ENCODE results near the gene STAP2. TPM values are rescaled to one million over a fixed set of nuclear protein-coding genes. Genes with fewer than 3 reads are reported as not detected.
A peak's percentile ranks its signal among the peaks of the same experiment; 100 is the strongest.
"Not testable (repeated sequence)": the region's sequence is repeated elsewhere in the genome, so short reads cannot be mapped to it uniquely, and the experiment has no call there.

Gene STAP2
- total RNA-seq, 1 donor from 2014 or later: 14.2 TPM

DNA sequence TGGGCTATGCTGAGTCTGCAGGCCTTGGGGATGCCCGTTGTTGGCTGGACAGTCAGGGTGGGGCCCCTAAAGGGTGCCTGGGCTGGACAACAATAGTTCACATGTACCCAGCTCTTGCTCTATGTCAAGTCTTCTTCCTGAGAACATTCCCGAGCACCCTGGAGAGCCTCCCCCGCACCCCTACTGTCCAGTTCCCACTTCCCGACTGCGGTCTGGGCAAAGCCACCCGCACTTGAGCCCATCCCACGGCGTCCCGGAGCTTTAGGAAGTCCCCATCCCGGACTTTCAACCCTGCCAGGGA, 3.6 kb upstream of the STAP2 start:
- Mint-ChIP-seq H3K9me3 (no peaks in the 10 kb centered on the region), H3K36me3 (ENCODE audit: low read depth) (peaks cover 8% of the 10 kb centered on the region)
- intact Hi-C loops (cut with micrococcal nuclease): loop anchor here (1.0 to 5.0 kb wide), 4 partner anchors 14 to 380 kb away; partner anchors contain the start of genes CHAF1A, DPP9 and YJU2

DNA sequence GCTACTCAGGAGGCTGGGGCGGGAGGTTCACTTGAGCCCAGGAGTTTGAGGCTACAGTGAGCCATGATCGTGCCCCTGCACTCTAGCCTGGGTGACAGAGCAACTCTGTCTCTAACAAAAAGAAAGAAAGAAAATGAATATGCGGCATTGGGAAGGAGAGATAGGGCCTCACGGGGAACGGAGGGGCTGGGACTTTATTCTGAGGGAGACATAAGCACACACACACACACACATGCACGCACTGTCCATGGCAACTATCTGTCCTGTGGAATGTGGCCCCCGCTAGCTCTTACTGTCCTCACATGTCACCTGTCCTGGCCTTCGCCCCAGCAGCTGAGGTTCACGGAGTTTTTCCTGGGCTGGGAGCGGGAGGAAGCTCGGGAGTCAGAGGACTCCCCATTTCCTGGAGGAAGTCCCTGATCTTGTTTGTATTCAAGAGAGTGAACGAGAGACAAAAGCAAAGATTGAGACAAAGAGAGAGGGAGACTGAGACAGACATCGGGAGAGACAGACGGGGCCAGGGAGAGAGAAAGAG, 654 bp downstream of the STAP2 start:
- H3K36me3 Mint-ChIP-seq (ENCODE audit: low read depth): peaks cover 16% of the 10 kb centered on the region
- peak overlapping the region; percentile 89 for H3K4me3 Mint-ChIP-seq
- H3K27ac Mint-ChIP-seq: peak overlapping the region; percentile 90
- peaks cover 24% of the 10 kb centered on the region for H3K4me1 Mint-ChIP-seq
- peaks cover 15% of the 10 kb centered on the region for H3K9me3 Mint-ChIP-seq
- intact Hi-C loops (cut with micrococcal nuclease): no loop called here
- peak; percentile 71 for DNase-seq
- H3K27me3 Mint-ChIP-seq: no peaks in the 10 kb centered on the region

More for the DNA sequence above, 3.6 kb upstream of the STAP2 start:
- Mint-ChIP-seq H3K4me1 (peaks cover 21% of the 10 kb centered on the region), H3K27ac (peak overlapping the region; percentile 95), H3K4me3 (peak overlapping the region; percentile 93), H3K27me3 (no peaks in the 10 kb centered on the region)
- DNase-seq: no peak

DNA sequence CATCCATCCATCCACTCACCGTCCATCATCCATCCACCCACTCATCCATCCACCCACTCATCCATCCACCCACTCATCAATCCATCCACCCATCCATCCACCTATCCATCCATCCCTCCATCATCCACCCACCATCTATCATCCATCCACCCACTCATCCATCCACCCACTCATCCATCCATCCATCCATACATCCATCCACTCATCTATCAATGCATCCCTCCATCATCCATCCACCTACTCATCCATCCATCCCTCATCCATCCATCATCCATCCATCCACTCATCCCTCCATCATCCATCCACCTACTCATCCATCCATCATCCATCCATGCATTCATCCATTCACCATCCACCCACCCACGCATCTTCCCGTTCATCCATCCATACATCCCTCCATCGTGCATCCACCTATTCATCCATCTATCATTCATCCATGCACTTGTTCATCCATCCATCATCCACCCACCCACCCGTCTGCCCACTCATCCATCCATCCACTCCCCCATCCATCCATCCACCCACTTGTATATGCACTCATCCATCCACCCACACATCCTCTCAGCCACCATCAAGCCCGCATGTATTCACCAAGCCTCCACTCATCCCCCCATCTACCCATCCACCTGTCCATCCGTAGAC, 3.6 kb downstream of the STAP2 start:
- Mint-ChIP-seq H3K9me3 (peaks cover 15% of the 10 kb centered on the region), H3K4me3 (no peak overlapping the region), H3K36me3 (ENCODE audit: low read depth) (peaks cover 16% of the 10 kb centered on the region), H3K4me1 (peaks cover 19% of the 10 kb centered on the region), H3K27me3 (no peaks in the 10 kb centered on the region), H3K27ac (no peak overlapping the region)
- no peak for DNase-seq
- intact Hi-C loops (cut with micrococcal nuclease): no loop called here

DNA sequence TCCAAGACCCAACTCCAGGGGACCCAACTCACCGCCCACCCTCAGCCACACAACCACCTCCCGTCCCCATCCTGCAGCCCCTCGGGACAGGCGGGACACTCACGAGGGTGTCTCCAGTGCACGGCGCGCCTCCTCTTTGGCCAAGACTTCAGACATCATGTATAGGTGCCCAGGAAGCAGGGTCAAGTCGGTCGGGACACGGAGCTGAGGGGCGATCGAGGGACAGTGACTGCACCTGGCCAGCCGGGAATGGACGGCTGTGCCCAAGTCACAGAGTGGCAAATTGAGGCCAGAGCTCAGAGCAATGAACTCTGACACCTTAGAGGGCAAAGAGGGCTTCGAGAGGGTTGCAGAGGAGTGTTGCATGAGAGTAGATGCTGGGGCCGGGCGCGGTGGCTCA, 8.8 kb downstream of the STAP2 start:
- H3K27ac Mint-ChIP-seq: peak overlapping the region; percentile 34

DNA sequence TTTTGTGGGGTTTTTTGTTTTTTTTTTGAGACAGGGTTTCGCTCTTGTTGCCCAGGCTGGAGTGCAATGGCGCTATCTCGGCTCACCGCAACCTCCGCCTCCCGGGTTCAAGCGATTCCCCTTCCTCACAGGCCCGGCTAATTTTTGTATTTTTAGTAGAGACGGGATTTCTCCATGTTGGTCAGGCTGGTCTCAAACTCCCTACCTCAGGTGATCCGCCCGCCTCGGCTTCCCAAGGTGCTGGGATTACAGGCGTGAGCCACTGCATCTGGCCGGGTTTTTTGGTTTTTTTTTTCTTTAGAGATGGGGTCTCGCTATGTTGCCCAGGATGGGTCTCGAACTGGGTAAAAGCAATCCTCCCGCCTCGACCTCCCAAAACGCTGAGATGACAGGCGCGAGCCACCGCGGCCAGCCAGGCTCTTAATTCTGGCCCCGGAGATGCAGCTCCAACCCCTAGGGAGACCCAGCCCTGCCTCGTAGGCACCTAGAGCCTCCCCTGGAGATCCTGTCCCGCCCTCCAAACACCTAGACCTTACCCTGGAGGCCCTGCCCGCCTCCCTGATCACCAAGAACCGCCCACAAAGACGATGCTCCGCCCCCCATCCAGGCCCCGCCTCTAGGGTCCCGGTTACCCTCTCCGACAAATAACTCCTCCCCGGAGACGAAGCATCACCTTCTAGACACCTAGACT, 9.5 kb downstream of the STAP2 start:
- DNase-seq: peak; percentile 77
- Mint-ChIP-seq H3K4me1 (peaks cover 26% of the 10 kb centered on the region), H3K36me3 (ENCODE audit: low read depth) (peaks cover 15% of the 10 kb centered on the region), H3K4me3 (peak overlapping the region; percentile 90), H3K27ac (peak overlapping the region; percentile 93)
- H3K27me3 Mint-ChIP-seq, H3K9me3 Mint-ChIP-seq: not testable (repeated sequence)
- intact Hi-C loops (cut with micrococcal nuclease): loop anchor here (1.0 kb wide), 2 partner anchors 13 to 82 kb away; partner anchors contain the start of gene YJU2

More for the DNA sequence above, 8.8 kb downstream of the STAP2 start:
- Mint-ChIP-seq H3K4me1 (peaks cover 26% of the 10 kb centered on the region), H3K9me3 (peaks cover 8% of the 10 kb centered on the region), H3K36me3 (ENCODE audit: low read depth) (peaks cover 22% of the 10 kb centered on the region), H3K4me3 (peak overlapping the region; percentile 55), H3K27me3 (peaks cover 6% of the 10 kb centered on the region)
- intact Hi-C loops (cut with micrococcal nuclease): no loop called here
- DNase-seq: no peak

DNA sequence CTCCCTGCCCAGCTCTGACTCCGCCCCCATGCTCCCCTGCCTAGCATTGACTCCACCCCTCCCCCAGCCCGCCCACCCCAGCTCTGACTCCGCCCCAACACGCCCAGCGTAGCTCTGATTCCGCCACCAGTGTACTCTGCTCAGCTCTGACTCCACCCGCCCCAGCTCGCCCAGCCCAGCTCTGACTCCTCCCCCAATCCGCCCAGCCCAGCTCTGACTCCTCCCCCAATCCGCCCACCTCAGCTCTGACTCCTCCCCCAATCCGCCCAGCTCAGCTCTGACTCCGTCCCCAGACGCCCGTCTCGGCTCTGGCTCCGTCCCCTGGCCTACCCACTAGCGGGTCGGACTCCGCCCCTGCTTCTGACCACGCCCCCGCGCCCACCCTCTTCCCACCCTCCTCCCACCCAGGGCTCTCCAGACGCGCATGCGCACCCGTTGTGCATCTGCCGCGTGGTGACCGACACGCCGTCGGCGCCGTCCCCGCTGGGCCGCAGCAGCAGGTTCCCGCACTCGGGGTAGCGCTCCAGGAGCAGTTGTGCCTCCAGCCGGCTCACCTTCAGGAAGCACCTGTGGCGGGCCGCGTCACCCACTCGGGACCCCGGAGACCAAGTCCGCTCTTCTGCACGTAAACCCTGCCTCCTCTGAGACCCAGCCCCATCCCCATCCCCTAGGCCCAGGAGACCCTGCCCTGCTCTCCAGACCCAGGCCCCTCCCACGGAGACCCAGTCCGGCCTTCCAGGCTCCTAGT, 10.2 kb downstream of the STAP2 start:
- Mint-ChIP-seq H3K27ac (peak overlapping the region; percentile 93), H3K4me1 (peaks cover 26% of the 10 kb centered on the region), H3K36me3 (ENCODE audit: low read depth) (peaks cover 15% of the 10 kb centered on the region)

DNA sequence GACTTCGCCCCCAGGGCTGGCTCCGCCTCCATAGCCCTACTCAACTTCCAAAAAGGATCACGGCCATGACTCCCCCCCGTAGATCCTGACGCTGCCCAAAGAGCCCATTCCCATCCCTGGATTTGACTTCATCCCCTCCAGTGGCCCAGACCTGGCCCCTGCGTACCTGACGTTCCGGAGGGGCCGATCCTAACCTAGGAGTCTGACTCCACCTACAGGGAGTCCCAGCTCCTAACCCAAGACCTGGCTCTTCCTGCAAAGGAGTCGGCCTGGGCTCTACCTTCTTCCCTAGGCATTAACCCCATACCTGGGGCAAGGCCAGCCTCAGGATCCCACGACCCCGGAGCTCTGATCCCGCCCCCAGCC, 10.8 kb downstream of the STAP2 start:
- peaks cover 26% of the 10 kb centered on the region for H3K4me1 Mint-ChIP-seq
- DNase-seq: no peak
- H3K27ac Mint-ChIP-seq: peak overlapping the region; percentile 93
- H3K36me3 Mint-ChIP-seq (ENCODE audit: low read depth): peaks cover 15% of the 10 kb centered on the region
- peaks cover 6% of the 10 kb centered on the region for H3K27me3 Mint-ChIP-seq
- peak overlapping the region; percentile 90 for H3K4me3 Mint-ChIP-seq
- H3K9me3 Mint-ChIP-seq: no peaks in the 10 kb centered on the region
- intact Hi-C loops (cut with micrococcal nuclease): loop anchor here (1.0 to 2.0 kb wide), 3 partner anchors 14 to 81 kb away; partner anchors contain the start of genes FSD1 and YJU2

More for the DNA sequence above, 10.2 kb downstream of the STAP2 start:
- intact Hi-C loops (cut with micrococcal nuclease): loop anchor here (1.0 kb wide), 2 partner anchors 14 to 81 kb away; partner anchors contain the start of gene YJU2
- peaks cover 6% of the 10 kb centered on the region for H3K27me3 Mint-ChIP-seq
- peak; percentile 96 for DNase-seq
- H3K9me3 Mint-ChIP-seq: no peaks in the 10 kb centered on the region
- H3K4me3 Mint-ChIP-seq: peak overlapping the region; percentile 90

DNA sequence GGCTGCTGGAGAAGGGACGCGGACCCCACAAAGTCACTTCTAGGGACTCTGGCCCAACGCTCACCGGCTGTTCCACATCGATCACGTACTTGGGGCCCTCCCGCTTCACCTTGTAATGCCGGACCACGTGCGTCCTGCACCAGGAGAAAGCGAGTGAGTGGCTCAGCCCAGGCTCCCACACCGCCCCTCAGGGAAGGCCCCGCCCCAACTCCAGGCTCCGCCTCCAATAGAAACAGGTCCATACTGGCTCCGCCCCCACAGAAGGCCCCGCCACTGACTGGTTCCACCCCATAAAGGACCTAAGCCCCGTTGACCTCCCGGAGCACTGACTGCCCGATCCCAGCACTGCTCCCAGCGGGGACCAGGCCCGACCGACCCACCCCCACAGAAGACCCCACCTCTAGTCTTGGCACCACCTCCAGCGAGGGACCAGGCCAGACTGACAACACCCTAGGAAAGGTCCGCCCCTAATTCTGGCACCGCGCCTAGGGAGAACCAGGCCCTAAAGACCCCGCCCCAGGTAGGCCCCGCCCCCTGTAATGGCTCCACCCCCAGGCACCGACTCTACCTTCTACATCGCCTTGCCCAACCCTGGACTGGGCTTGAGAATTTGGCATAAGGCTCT, 11.3 kb downstream of the STAP2 start:
- Mint-ChIP-seq H3K36me3 (ENCODE audit: low read depth) (peaks cover 15% of the 10 kb centered on the region), H3K9me3 (no peaks in the 10 kb centered on the region), H3K27ac (peak overlapping the region; percentile 58), H3K4me1 (peaks cover 26% of the 10 kb centered on the region), H3K27me3 (peaks cover 6% of the 10 kb centered on the region), H3K4me3 (peak overlapping the region; percentile 90)
- DNase-seq: peak; percentile 93
- intact Hi-C loops (cut with micrococcal nuclease): loop anchor here (2.0 kb wide), 1 partner anchor 23 kb away; the partner anchor contains the start of gene FSD1

DNA sequence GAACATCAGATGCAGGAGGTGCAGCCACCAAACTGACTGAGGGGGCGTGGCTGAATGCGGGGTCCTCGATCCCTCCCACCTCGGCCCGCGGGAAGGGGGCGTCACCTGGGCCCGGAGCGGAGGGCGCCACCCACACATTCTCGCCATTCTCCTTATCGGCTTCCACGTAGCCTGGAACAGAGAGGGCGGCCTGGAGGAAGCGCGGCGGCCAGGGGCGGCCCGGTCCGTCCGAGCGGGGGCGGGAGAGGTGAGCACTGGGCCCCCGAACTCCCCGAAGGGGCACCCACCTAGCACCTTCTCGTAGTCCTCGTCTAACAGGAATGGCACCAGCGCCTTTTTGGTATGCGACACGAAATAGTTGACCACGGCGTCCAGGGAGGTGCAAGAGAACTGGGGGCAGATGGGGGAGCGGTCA, 11.8 kb downstream of the STAP2 start:
- DNase-seq: peak; percentile 70
- Mint-ChIP-seq H3K9me3 (no peaks in the 10 kb centered on the region), H3K27me3 (peaks cover 6% of the 10 kb centered on the region), H3K36me3 (ENCODE audit: low read depth) (peaks cover 15% of the 10 kb centered on the region), H3K27ac (no peak overlapping the region), H3K4me3 (peak overlapping the region; percentile 90), H3K4me1 (peaks cover 26% of the 10 kb centered on the region)
- intact Hi-C loops (cut with micrococcal nuclease): loop anchor here (2.0 kb wide), 1 partner anchor 22 kb away; the partner anchor contains the start of gene FSD1

DNA sequence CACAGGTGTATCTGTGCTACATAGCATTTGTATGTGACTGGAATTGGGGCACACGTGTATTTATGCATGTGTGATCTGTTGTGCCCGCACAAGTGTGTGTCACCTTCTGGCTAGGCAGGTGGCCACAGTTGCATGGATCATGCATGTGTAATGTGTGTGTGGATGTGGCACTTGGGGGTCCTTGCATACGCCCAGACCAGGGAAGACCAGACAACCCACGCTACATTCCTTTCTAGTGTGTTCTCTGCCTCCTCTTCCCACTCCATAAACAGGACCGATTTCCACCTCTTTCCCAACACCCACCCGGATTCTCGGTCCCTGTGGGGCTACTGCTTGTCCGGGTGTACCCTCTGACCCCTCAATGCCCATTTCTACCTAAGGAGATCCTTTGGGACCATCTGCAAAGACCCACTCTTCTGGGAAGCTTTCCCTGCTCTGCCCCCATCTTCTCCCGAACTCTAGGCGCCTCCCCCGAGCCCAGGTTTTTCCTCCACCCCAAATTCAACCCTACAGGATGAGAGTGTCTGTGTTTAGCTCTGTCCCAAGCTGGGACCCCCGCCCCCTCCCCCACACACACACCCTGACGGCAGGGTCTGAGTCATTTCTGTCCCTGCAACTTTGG, 12.3 kb downstream of the STAP2 start:
- peaks cover 26% of the 10 kb centered on the region for H3K4me1 Mint-ChIP-seq
- H3K27ac Mint-ChIP-seq: peak overlapping the region; percentile 29
- H3K27me3 Mint-ChIP-seq: peaks cover 6% of the 10 kb centered on the region
- peak overlapping the region; percentile 63 for H3K4me3 Mint-ChIP-seq
- peaks cover 15% of the 10 kb centered on the region for H3K36me3 Mint-ChIP-seq (ENCODE audit: low read depth)
- intact Hi-C loops (cut with micrococcal nuclease): loop anchor here (2.0 kb wide), 1 partner anchor 22 kb away; the partner anchor contains the start of gene FSD1
- H3K9me3 Mint-ChIP-seq: no peaks in the 10 kb centered on the region
- DNase-seq: no peak

DNA sequence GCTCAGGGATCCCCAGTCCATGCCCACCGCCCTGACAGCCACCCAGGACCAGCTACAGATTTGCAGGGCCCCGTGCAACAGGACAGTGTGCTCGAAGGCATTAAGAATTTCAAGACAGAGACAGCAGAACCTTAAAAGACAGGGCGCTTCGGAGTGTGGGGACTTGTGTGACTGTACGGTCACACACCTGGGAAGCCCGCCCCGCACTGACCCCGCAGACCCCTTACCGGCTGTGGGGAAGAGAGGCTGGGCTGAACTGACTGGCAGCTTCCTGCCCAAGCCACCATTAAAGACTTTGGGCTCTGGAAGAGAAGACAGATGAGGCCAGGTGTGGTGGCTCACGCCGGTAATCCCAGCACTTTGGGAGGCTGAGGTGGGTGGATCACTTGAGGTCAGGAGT, 14.4 kb downstream of the STAP2 start:
- Mint-ChIP-seq H3K27ac (no peak overlapping the region), H3K27me3 (peaks cover 6% of the 10 kb centered on the region), H3K9me3 (peaks cover 17% of the 10 kb centered on the region), H3K36me3 (ENCODE audit: low read depth) (peaks cover 15% of the 10 kb centered on the region), H3K4me3 (no peak overlapping the region), H3K4me1 (peaks cover 21% of the 10 kb centered on the region)
- no peak for DNase-seq
- intact Hi-C loops (cut with micrococcal nuclease): no loop called here

DNA sequence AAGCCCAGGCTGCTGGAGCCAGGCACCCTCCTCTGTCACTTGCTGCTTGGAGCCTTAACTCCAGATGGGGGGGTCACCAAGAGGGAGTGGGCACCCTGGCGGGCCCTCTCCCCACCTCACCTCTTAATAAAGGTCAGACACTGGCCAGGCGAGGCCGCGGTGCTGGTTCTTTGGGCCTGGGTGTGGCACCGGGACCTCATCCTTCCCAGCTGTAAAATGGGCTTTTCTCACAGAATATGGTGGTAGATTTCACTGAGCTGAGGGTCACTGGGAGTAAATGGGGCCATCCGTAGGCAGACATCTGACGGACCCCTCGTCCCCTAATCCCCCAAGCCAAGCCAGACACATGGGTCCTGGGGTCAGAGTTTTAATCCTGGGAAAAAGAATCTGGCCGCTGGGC, 14.9 kb downstream of the STAP2 start:
- no peak overlapping the region for H3K27ac Mint-ChIP-seq
- H3K4me3 Mint-ChIP-seq: no peak overlapping the region
- intact Hi-C loops (cut with micrococcal nuclease): no loop called here
- peaks cover 16% of the 10 kb centered on the region for H3K36me3 Mint-ChIP-seq (ENCODE audit: low read depth)
- no peak for DNase-seq
- peaks cover 20% of the 10 kb centered on the region for H3K9me3 Mint-ChIP-seq
- H3K4me1 Mint-ChIP-seq: peaks cover 19% of the 10 kb centered on the region
- H3K27me3 Mint-ChIP-seq: peaks cover 6% of the 10 kb centered on the region

All from activated CD4-positive, alpha-beta T cell treated with anti-CD3 and anti-CD28 coated beads, Interleukin-2, amount 10 ng/mL, durations not matched to agents 24 days and 14 days (primary cell).